Activated CD4-positive, alpha-beta T cell treated with anti-CD3 and anti-CD28 coated beads for 24 hours (primary cell): Measurements from ENCODE around the gene PTK7.

Source experiments
- DNase-seq, 2 donors: peaks; one replicate each; pipeline ENCODE4 v3.0.0-alpha.2; 2020; ENCODE audit warnings: low read depth in 2 of 2

PTK7 gene

GRCh38 chr6:43144879-43145278 lies 68.8 kb downstream of the PTK7 start:
- DNase-seq = no peak

DNA sequence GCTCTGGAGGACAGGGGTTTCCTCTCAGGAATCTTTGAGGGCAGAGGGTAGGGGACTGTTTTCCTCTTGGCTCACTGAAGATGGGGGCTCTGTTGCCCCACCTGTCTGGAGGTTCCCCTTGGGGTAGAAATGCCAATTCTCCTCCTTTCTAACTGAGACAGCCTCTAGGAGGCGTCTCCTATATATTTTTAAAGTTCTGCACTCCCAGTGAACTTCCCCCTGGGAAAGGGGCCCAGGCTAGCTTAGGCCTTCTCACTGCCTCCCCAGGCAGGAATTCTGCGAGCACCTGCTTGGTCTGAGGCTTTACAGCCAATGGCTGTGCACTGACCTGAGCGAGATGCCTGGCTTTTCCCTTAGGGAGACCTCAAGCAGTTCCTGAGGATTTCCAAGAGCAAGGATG lies 70.1 kb downstream of the PTK7 start:
- DNase-seq = no peak

- DNase-seq = no peak
Observed at GRCh38 chr6:43146709-43147688, 70.9 kb downstream of the PTK7 start.

DNA sequence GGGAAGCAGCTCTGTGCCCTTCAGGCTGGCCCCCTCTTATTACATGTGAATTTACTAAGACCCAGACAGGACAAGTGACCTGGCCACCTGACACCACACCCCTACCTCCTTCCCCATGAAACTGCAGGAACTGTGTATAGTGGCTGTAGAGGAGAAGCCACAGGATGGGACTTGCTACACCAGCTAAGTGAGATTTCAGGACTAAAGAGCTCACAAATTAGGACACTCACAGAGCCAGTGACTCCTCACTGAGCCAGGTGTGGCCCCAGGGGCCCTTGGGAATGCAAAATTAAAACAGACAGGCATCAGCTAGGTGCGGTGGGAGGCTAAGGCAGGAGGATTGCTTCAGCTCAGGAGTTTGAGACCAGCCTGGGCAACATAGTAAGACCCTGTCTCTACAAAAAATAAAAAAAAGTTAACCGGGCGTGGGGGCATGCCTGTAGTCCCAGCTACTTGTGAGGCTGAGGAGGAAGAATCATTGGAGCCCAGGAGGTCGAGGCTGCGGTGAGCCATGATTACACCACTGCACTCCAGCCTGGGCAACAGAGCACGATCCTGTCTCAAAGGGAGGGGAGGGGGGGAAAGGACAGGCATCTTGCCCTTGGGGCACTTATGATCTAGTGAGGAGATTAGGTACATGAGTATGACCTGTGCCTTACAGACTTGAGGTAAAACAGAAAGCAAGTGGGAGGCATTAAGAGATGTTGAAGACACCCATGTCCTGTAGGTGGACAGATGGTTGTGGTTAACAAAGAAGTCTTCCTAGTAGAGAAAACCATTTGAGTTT lies 71.8 kb downstream of the PTK7 start:
- DNase-seq = no peak

DNA sequence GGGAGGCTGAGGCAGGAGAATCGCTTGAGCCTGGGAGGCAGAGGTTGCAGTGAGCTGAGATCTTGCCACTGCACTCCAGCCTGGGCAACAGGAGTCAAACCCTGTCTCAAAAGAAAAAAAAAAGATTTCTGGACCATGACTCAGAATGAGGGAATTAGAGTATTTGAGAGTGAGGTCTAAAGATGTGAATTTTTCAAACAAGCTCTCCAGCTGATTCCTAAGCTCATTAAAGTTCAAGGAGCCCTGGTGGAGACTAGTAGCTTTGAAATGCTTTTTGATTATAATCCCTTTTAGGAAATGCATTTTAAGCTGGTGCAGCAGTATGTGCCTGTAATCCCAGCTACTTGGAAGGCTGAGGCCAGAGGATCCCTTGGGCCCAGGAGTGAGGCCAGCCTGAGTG lies 73.2 kb downstream of the PTK7 start:
- no peak for DNase-seq

DNA sequence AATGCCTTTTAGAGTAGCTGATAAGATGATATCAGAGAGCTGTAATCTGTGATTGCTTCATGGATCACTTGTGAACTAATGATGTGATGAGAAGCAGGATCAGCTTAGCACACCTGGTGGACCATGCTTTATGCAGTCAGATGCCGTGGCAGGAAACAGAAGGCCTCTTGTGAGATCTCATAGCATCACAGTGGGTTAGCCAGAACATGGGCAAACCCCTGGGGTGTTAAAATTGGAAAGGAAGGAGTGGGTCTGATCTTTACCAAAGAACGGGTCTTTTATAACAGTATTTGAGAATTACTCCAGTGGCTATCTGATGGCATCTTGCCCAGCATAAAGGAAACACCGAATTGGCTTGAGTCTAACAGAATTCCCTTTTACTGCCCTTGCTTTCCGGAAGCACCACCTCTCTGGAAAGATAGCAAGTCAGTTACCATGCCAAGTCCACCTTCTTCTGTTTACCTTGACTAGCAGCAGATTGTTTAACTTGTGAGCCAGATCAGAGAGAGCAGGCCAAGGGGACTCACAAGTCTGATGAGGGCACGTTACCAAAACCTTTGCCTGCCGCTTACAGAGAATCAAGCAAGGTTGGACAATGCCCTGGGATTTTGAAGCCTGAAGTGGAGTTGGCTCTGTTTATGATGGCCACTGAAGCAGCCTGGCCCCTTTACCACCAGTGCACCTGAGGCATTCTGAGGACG lies 74.1 kb downstream of the PTK7 start:
- DNase-seq = no peak

DNA sequence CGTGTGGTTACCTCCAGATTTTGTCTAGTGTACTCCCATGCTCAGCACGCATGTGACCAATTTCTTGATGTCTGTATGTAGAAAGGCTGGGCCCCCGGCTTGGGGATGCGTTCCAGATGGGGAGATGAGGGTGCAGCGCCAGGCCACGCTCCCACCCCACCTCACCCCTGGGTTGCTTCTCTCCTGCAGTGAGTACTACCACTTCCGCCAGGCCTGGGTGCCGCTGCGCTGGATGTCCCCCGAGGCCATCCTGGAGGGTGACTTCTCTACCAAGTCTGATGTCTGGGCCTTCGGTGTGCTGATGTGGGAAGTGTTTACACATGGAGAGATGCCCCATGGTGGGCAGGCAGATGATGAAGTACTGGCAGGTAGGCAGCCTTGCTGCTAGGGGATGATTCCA lies 83.5 kb downstream of the PTK7 start:
- no peak for DNase-seq

DNA sequence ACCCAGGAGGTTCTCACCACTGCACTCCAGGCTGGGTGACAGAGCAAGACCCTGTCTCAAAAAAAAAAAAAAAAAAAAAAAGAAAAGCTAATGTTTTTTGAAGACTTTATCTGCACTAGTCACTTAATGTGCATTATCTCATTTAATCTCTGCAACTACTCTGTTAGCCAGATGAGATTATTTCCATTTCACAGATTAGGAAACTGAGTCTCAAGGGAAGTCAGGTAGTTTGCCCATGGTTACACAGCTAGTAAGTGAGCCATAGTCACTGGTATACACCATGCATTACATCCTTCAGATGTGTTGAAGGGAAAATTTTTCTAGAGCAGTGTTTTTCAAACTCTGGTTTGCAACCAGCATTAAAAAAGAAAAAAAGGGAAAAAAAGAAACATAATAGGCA lies 87.8 kb downstream of the PTK7 start:
- DNase-seq = no peak

DNA sequence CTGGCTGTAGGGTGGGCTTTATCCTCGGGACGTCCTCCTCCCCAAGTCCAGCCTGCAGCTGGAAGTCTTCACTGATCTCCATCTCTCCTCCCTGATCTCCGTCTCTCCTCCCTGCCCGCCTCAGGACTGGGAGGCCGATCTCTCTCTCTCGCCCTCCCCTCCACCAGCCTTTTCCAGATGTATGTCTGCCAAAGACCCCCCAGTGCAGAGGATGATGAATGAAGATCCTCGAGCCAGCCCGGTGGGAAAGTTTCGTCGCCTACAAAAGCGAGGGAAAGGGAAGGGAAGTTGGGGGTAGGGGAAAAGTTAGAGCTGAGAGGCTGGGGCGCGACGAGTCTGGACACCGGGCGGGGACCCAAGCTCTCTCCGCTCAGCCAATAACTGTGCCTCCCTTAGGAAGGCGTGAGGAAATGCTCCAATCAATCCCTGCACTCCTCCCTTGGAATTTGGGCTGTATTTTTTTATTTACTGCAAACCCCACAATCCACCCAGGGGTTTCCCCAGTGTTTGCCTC lies 94.4 kb downstream of the PTK7 start:
- DNase-seq = no peak

GRCh38 chr6:43170931-43171706 lies 95.0 kb downstream of the PTK7 start, which contains the start of gene SRF:
Gene SRF, plus strand, starts transcription at chr6:43171269. Its CDS starts 388 bp downstream, at chr6:43171657.
- DNase-seq = peak; percentile 98 to 99

GRCh38 chr6:43171707-43172103 lies 95.6 kb downstream of the PTK7 start:
- no peak for DNase-seq

GRCh38 chr6:43172104-43173007 lies 96.2 kb downstream of the PTK7 start:
- DNase-seq = peak in 1 of 2 donors; percentile 37

- DNase-seq = no peak
Observed at GRCh38 chr6:43173591-43174262, 97.6 kb downstream of the PTK7 start.

DNA sequence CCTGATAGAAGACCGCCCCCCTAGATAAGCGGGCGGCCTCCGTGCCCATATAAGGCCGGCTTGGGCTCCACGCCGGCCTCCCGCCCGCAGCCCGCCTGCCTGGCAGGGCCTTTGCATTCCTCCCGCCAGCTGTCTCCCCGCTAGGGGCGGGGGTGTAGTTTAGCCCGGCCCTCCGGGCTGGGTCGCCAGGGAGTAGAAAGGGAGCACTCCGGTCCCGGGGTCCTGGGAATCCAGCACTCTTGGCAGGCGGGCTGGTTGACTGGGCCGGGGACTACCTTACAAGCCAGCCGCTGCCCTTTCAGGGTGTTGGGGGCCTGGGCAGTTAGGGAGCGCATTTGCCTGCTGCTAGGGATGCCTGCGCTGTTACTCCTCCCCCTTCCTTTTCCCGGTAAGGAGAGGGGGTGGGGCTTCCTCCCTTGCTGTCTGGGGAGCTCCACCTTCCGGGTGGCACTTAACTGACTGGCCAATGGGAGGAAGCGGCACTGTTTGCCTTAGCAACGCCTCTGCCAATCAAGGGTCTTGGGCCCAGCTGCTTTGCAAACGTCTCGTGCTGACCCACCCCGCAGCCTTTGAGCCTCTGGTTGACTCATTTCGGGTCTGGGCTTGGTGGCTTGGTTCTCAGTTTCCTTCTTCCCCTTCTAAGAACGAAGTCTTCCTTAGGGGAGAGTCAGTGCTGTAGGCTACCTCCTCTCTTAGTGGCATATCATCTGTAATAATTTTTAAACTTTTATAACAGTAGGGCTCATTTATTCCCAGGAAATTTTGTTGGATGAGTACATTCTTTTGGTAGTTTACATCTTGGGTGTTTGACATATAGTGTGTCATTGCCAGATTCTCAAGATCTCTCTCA lies 98.4 kb downstream of the PTK7 start:
- DNase-seq = peak; percentile 87 to 90

- DNase-seq = no peak
Observed at GRCh38 chr6:43175676-43176422, 99.7 kb downstream of the PTK7 start.

DNA sequence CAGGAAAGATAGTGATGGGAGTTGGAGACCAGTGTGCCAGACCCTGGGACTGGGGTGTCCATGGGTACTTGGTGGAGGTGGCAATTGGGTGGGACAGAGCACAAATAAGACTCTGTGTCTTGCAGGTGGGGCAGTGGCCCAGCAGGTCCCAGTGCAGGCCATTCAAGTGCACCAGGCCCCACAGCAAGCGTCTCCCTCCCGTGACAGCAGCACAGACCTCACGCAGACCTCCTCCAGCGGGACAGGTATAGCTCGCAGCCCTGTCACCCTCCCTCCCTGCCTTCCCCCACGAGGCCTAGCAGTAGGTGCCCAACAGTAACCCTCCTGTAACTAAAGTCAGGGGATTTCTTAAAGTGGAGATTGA lies 100.3 kb downstream of the PTK7 start:
- no peak for DNase-seq

DNA sequence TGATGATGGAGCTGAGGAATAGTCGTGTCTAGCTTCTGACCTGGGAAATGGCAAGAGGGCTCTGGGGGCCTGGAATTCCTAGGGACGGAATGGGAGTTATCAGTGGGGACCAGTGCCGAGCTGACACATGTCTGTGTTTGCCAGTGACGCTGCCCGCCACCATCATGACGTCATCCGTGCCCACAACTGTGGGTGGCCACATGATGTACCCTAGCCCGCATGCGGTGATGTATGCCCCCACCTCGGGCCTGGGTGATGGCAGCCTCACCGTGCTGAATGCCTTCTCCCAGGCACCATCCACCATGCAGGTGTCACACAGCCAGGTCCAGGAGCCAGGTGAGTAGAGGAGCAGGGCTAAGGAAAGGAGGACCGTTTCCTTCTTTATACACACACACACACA lies 102.0 kb downstream of the PTK7 start:
- no peak for DNase-seq
